SIG-M5 (cell line): ENCODE results near the gene OR5D16.
"Not testable (repeated sequence)": the region's sequence is repeated elsewhere in the genome, so short reads cannot be mapped to it uniquely, and the experiment has no call there.

Experiments
- DNase-seq: peaks from one replicate; lab custom pipeline; 2025; lab: John Stamatoyannopoulos, UW

Gene OR5D16

DNA sequence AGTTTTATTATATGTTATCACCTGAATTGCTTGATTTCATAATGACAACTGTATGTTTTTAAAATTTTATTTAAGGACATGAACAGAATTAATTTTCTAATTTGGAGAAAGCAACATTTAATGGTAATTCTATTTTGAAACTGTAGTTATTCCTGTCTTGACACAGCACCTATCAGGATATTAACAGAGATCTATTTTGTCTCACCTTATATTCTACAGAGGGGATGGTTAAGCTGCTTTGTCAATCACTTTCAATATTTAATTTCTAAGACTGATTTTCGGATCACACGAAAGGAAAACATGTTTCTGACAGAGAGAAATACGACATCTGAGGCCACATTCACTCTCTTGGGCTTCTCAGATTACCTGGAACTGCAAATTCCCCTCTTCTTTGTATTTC lies at the start of gene OR5D16:
OR5D16 (plus strand) TSS at position 301 of the 400 bp plus-strand sequence; CDS start at position 301, 0 bp downstream.
- no peak for DNase-seq

DNA sequence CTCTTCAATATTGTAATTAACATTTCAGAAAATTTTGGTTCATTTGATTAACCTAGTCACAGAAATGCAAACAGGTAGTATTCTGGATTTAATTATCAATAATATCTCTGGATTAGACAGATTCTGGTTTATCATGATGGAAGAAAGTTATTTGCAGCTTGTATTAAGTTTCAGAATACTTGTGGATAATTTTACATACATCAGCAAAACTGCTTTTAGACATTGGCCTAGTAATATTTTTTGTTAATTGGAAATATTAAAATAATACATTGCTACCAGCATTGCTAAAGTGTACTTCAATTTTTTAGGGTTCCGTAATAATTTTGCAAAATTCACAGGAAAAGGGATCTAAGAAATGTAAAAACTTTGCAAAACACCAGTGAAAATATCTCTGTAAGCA lies 46.9 kb upstream of the OR5D16 start:
- DNase-seq: no peak

DNA sequence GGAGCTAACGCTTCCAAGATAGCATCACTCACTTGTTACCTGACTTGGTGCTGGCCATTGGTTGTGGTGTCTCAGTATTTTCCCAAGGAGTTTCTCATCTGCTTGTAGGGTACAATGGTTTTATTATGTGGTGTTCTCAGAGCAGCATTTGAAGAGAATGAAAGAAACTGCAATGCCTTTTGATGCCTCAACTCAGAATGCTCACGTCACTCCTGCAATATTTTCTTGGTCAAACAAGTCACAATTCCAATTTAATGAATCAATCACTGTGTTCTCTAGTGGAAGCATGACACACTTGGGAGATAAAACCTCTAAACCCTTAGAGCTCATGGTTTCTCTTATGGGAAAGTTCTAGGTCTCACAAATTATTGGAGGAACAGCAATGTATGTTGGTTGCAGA lies 45.2 kb upstream of the OR5D16 start:
- no peak for DNase-seq

DNA sequence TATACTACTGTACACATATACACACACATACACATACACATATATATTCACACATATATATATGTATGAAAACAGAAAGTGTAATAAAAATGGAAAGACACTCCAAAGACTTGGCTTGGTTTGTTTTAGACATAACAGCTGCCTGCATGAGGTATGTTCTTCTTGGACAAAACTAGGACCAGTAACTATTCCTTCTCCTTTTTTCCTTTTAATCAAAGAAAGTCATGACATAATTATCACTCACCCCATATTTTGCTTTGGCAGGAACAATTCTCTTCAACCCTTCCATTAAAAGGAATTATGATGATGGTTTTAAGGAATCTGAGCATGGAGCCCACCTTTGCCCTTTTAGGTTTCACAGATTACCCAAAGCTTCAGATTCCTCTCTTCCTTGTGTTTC lies 43.3 kb upstream of the OR5D16 start, which contains the start of gene OR5D14:
OR5D14 (plus strand) TSS at position 301 of the 400 bp plus-strand sequence; CDS start at position 301, 0 bp downstream.
- DNase-seq: no peak

DNA sequence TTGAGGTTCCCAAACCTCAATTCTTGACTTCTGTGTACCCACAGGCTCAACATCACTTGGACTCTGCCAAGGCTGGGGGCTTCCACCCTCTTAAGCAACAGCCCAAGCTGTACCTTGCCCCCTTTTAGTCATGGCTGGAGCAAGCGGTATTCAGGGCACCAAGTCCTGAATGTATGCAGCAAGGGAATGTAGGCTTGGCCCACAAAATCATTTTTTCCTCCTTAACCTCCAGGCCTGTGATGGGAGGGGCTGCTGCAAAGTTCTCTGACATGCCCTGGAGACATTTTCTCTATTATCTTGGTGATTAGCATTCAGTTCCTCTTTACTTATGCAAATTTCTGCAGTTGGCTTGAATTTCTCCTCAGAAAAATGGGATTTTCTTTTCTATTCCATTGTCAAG lies 32.3 kb upstream of the OR5D16 start:
- no peak for DNase-seq

DNA sequence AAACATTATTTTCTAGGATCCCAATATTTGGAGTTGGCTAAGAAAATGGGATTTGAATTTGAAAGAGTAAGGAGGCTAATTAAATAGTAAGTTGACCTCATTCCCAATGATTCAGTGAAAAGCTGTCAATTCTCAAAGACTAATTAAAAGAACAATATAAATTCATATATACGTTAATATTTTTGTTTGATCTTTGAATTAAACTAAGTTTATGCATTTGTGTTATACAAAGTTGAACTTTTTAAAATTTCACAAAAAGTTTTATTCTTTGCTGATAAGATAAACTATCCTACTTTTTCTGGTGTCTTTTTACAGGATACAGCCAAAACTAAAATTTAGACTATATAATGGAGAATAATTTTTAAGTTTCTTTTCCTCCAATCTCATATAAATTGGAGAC lies 27.5 kb upstream of the OR5D16 start, which contains the start of gene OR5L1:
OR5L1 (plus strand) TSS at position 301 of the 400 bp plus-strand sequence. CDS start 100 bp downstream, outside the sequence.
- DNase-seq: no peak

DNA sequence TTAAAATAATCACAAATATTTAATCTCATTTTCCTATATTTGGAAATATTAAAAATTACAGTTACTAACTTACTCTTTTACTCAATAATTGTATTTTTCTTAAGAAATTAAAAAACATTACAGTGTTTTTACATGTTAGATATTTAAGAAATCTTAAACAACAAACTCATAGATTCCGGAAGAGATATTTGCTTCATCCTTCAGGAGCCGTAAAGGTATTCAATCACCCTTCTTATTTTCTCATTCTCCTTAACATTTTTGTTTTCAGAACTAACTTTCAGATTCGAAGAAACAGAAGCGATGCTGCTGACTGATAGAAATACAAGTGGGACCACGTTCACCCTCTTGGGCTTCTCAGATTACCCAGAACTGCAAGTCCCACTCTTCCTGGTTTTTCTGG lies 19.2 kb upstream of the OR5D16 start, which contains the start of gene OR5D18:
OR5D18 (plus strand) TSS at position 301 of the 400 bp plus-strand sequence; CDS start at position 301, 0 bp downstream.
- no peak for DNase-seq

DNA sequence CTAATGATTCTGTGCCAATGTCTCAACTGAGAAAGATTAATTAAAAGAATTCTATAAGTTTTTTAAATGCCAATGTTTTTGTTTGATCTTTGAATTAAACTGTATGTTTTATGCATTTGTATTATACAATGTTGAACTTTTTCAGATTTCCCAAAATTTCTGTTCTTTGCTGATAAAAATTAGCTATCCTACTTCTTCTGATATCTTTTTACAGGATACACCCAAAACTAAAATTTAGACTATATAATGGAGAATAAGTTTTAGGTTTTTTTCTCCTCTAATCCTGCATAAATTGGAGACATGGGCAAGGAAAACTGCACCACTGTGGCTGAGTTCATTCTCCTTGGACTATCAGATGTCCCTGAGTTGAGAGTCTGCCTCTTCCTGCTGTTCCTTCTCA lies 11.6 kb upstream of the OR5D16 start, which contains the start of gene OR5L2:
OR5L2 (plus strand) TSS at position 301 of the 400 bp plus-strand sequence; CDS start at position 301, 0 bp downstream.
- no peak for DNase-seq

DNA sequence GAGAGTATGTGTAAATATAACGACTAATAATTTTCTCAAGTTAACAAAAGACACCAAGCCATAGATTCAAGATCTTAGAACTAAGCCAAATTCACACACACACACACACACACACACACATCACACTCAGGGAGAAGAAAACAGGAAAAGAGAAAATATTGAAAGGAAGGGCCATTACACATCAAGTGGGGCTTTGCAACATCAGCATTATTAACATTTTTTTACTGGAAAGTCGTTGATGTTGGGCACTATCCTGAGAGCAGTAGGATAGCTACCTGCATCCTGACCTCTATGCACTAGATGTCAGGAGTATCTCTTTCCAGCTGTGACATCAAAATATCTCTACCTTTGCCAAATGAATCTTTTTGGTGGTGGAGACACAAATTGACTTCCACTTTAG lies 8.9 kb downstream of the OR5D16 start:
- no peak for DNase-seq

DNA sequence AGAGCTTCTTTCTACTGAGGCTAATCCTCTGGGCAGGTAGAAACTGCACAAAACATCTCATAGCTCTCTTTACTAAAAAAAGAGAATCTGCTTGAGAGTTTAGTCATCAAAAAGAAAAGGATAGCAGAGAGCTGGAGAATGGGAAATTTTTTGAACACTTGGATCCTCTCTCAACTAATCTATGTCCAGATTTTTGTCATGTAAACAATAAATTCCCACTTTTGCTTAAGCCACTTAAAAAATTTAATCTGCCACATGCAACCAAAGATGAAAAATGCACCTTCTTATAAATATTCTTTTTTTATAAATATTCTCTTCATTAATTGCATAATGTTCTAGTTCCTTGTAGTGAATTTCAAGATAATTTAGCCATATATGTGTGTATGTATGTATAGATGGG lies 10.5 kb downstream of the OR5D16 start:
- no peak for DNase-seq

DNA sequence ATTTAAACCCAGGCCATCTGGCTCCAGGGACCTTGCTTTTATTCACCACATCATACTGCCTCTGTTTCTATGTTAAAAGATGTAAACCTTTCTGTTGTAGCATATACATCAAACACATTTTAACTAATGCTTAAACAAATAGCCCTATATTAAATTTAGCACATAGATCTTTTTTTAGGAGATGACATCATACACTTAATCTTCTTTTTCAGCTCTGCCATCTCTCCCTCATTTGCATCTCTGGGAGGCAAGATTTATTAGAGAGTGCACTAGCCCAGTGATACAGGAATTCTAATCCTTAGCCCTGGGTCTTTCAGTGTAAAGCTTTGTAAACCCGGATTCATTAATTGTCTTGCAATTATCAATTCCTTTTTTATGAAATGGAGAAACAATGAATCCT lies 13.6 kb downstream of the OR5D16 start:
- DNase-seq: no peak

DNA sequence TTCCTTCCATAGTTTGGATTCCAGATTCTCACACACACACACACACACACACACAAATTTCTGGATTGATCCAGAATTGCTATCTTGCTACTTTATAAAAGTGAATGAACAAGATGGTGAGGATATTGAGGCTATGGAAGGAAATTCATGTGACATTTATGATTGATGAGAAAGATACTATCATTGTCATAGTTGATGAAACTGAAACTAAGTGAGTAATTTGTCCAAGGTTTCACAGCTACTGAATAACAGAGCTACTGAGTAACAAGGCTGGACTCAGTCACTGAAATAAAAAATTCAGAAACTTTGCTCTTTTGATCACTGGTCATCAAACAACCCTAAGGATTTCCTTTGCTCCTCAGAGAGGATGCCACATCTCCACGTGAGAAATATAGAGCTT lies 16.2 kb downstream of the OR5D16 start:
- DNase-seq: no peak

DNA sequence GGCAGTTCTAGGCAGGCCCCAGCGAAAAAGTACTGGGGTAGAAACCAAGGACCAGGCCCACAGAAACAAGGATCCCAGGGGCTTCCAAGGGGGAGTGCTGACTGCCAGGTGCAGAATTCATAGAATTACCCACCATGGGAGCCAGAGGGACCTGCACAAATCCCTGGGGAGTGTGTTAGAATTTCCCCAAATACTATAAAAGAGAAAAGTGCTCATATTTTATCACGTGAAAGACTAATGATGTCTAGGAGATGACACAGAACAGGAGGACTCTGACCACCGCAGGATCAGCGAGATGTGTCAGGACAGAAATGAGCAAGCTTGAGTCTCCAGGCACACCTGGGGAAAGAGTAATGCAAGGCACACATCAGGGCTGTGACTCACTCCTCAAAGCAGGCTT lies 28.8 kb downstream of the OR5D16 start:
- not testable (repeated sequence) for DNase-seq

DNA sequence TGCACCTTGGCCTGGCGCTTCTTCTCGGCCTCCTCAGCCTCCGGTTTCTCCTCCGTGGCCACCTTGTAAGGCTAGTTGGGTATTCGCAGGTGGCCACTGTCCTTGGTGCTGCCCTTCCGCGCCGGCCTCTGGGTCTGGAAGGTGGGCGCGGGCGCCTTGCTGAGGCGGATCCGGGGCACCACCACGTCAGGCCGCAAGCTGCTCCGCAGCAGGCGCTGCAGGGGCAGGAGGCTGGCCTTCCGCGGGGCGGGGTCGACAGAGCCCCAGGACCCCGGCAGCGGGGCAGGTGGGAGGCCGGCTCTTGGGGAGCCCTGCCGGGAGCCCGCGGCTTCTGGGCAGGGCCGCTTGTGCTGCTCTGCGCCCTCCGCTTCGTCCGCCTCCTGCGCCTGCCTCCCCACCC lies 34.2 kb downstream of the OR5D16 start:
- DNase-seq: not testable (repeated sequence)

DNA sequence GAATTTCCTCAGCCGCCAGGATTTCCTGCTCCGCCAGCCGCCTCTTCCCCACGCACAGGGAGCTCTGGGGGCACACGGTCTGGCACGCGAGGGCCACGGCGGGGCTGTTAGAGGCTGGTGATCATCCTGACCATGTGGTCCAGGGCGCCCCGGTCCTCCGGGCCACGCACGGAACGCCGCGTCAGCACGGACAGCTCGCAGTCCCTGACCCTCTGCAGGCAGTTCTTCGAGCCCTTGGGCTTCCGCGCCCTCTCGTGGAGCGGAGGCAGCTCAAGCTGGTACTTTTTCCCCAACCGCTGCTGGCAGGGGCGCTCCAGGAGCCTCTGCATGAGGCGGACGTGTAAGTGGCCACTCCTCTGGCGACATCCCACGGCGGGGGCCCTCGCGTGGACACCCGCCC lies 34.6 kb downstream of the OR5D16 start:
- not testable (repeated sequence) for DNase-seq

DNA sequence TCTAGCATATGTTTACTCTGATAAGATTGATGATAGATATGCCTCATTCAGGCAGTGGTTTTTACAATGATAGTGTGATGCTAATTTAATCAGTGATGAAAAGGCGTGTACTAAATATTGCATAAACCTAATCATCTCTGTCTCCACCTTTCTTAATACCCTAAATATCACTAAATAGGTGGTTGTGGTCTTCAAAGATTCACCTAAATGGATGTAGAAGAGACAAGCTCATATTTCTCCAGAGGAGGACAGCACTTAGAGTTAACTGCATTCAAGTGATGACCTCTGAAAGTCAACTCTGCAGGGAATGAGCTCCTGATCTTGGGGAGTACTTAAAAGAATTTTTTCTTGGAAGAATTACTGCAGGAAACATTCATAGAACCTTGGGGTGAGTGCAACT lies 44.4 kb downstream of the OR5D16 start, which contains the start of gene TRIM51:
TRIM51 (plus strand) TSS at position 301 of the 400 bp plus-strand sequence. CDS start 2,132 bp downstream, outside the sequence.
- DNase-seq: not testable (repeated sequence)

DNA sequence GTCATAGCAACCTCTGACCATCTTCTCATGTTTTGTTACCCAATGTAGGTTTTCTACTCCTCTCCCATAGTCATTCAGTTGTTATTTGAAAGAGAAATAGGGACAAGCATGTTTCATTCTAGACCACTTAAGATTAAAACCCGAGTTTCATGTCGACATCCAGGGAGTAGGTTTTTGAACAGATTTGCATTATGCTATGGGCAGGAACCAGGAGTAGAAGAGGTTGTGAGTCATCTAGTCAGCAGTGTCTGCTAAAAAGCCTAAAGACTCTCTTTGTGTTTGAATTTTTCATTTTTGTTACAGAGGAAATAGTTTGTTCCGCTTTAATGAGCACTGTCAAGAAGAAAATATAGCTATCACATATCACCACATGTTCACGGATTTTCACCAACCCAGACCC lies 46.4 kb downstream of the OR5D16 start:
- DNase-seq: not testable (repeated sequence)

DNA sequence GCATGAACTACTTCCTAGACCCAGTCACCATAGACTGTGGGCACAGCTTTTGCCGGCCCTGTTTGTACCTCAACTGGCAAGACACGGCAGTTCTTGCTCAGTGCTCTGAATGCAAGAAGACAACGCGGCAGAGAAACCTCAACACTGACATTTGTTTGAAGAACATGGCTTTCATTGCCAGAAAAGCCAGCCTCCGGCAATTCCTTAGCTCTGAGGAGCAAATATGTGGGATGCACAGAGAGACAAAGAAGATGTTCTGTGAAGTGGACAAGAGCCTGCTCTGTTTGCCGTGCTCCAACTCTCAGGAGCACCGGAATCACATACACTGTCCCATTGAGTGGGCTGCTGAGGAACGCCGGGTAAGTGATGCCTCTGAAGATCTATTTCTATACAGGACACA lies 46.9 kb downstream of the OR5D16 start:
- DNase-seq: not testable (repeated sequence)
